Measurements from ENCODE around the gene PLK3. TPM values are rescaled to one million over a fixed set of nuclear protein-coding genes. Genes with fewer than 3 reads are reported as not detected.

Gene PLK3
- total RNA-seq = 24.3 TPM
- polyA plus RNA-seq (ENCODE audit: insufficient read depth, low read depth, low replicate concordance) = 4.4 TPM
- long read RNA-seq, donor 1 = 0 reads
- long read RNA-seq, donor 2, partial matches to known transcripts = 0 of 1 reads
- long read RNA-seq, donor 2, other reads (novel, unspliced or antisense) = 0 of 1 reads
- long read RNA-seq, donor 3 = 0 reads
- long read RNA-seq, donor 4 = 0 reads
- long read RNA-seq, donor 5 = 0 reads
- long read RNA-seq, donor 6 = 0 reads
- long read RNA-seq, donor 7, transcript PLK3-201 (15 exons, 2,492 nt) = major isoform, 14 of 25 reads
- long read RNA-seq, donor 7, partial matches to known transcripts = 4 of 25 reads
- long read RNA-seq, donor 7, other reads (novel, unspliced or antisense) = 7 of 25 reads
- long read RNA-seq, donor 8 = 0 reads
- long read RNA-seq, donor 9 = 0 reads
- long read RNA-seq, donor 10 = 0 reads

DNA sequence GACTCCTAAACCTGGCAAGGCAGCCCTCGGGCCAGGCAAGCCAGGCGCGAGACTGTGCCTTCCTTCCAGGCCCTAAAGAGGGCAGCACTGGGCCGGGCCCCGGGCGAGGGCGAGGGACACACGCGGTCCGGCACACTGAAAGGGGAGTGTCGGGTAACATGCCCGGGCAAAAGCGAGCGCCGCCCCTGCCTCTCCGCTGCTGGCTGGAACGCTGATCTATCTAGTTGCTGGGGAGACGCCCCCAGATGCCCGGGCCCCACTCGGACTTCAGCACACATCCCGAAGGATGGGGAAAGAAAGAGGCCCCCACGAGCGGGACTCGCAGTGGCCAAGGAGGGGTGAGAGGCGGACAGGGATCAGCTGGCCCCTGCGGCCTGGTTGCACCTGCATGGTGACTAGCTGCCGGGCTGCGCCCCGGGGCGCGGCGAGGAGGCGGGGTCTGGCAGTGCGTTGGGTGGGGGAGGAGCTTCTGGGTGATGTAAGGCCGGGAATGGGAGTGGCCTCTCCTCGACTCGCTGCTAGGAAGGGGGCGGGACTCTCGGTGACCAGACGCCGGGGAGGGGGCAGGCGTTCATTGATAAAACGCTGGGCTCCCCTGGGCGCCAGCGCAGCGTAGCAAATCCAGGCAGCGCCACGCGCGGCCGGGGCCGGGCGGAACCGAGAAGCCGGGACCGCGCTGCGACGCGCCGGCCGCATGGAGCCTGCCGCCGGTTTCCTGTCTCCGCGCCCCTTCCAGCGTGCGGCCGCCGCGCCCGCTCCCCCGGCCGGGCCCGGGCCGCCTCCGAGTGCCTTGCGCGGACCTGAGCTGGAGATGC, at the start of gene PLK3:
Gene PLK3 (plus strand): TSS at position 608 of the 815 bp plus-strand sequence. CDS start 87 bp downstream, at position 695.
- FAIRE-seq (peak; percentile 41), DNase-seq (peak; percentile 98 to 99 (median 99))
- TF ChIP-seq, protein P1, sequence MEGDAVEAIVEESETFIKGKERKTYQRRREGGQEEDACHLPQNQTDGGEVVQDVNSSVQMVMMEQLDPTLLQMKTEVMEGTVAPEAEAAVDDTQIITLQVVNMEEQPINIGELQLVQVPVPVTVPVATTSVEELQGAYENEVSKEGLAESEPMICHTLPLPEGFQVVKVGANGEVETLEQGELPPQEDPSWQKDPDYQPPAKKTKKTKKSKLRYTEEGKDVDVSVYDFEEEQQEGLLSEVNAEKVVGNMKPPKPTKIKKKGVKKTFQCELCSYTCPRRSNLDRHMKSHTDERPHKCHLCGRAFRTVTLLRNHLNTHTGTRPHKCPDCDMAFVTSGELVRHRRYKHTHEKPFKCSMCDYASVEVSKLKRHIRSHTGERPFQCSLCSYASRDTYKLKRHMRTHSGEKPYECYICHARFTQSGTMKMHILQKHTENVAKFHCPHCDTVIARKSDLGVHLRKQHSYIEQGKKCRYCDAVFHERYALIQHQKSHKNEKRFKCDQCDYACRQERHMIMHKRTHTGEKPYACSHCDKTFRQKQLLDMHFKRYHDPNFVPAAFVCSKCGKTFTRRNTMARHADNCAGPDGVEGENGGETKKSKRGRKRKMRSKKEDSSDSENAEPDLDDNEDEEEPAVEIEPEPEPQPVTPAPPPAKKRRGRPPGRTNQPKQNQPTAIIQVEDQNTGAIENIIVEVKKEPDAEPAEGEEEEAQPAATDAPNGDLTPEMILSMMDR (IDR thresholded peaks at IDR 0.05; ENCODE audit: borderline replicate concordance, extremely low read depth, insufficient read depth) = peak; percentile 81
- Histone ChIP-seq H3K36me3 (ENCODE audit: control insufficient read depth in 2 of 3, insufficient read depth in 3 of 3, low read length in 3 of 3) (peaks cover 0 to 4% (median 2%) of the 10 kb centered on the region in 3 donors), H3K27ac (ENCODE audit: low read depth in 2 of 2, low read length in 2 of 2) (peak within 1 kb of the TSS; percentile 70 to 94), H3K9me3 (ENCODE audit: control insufficient read depth in 2 of 3, insufficient read depth in 1 of 3, low read length in 3 of 3) (no peaks in the 10 kb centered on the region), H3K4me3 (ENCODE audit: low read length in 3 of 3) (peak within 1 kb of the TSS; percentile 64 to 76 (median 65)), H3K4me1 (ENCODE audit: control insufficient read depth in 2 of 3, insufficient read depth in 2 of 3, low read depth in 1 of 3, low read length in 3 of 3) (peaks cover 0 to 15% (median 5%) of the 10 kb centered on the region in 3 donors), H3K9ac (ENCODE audit: low read length in 3 of 3) (peak within 1 kb of the TSS; percentile 40 to 82 (median 78)), H3K27me3 (ENCODE audit: control insufficient read depth, insufficient read depth, low read length) (no peaks in the 10 kb centered on the region)
- intact Hi-C loops (cut with DNase I) = no loop called here

DNA sequence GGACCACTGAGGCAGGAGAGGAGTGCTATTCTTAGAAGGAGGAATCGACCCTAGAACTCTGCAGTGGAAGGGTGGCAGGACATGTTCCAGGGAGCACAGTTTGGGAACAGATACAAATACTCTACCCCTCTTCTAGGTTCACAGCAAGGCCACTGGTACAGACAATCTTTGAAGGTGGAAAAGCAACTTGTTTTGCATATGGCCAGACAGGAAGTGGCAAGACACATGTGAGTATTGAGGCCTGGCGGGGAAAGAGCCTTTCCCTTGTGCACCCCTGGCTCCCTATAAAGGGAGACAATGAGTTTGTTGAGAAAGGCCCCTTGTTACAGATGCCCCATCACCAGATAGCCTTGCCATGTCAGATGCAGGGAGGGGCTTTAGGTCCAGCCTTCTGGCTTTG, 42.8 kb upstream of the PLK3 start:
- Histone ChIP-seq H3K27me3 (ENCODE audit: control insufficient read depth, insufficient read depth, low read length) (no peaks in the 10 kb centered on the region), H3K9me3 (ENCODE audit: control insufficient read depth in 2 of 3, insufficient read depth in 1 of 3, low read length in 3 of 3) (no peaks in the 10 kb centered on the region), H3K36me3 (ENCODE audit: control insufficient read depth in 2 of 3, insufficient read depth in 3 of 3, low read length in 3 of 3) (no peaks in the 10 kb centered on the region), H3K9ac (ENCODE audit: low read length in 3 of 3) (no peak overlapping the region), H3K4me3 (ENCODE audit: low read length in 3 of 3) (no peak overlapping the region), H3K4me1 (ENCODE audit: control insufficient read depth in 2 of 3, insufficient read depth in 2 of 3, low read depth in 1 of 3, low read length in 3 of 3) (no peaks in the 10 kb centered on the region), H3K27ac (ENCODE audit: low read depth in 2 of 2, low read length in 2 of 2) (no peak overlapping the region)
- intact Hi-C loops (cut with DNase I) = no loop called here
- FAIRE-seq = no peak
- TF ChIP-seq, protein P1 (IDR thresholded peaks at IDR 0.05; ENCODE audit: borderline replicate concordance, extremely low read depth, insufficient read depth) = no peak
- no peak for DNase-seq

DNA sequence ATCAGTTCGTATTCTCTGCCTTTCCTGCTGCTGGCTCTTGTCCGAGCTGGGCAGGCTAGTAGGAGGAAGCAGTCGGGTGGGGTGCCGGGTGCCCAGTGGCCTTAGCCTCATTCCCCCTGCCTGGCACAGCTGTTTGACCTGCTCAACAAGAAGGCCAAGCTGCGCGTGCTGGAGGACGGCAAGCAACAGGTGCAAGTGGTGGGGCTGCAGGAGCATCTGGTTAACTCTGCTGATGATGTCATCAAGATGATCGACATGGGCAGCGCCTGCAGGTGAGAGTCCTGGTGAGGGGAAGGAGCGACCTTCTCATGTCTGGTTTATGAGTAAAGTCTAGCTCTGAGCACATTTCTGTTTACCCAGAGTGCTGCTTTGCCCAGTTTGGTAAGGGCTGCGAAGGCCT, 41.1 kb upstream of the PLK3 start:
- no peaks in the 10 kb centered on the region for H3K36me3 ChIP-seq (ENCODE audit: control insufficient read depth in 2 of 3, insufficient read depth in 3 of 3, low read length in 3 of 3)
- FAIRE-seq = no peak

More for the DNA sequence above, 41.1 kb upstream of the PLK3 start:
- H3K27ac ChIP-seq (ENCODE audit: low read depth in 2 of 2, low read length in 2 of 2) = no peak overlapping the region
- no peak for DNase-seq
- no peaks in the 10 kb centered on the region for H3K27me3 ChIP-seq (ENCODE audit: control insufficient read depth, insufficient read depth, low read length)
- intact Hi-C loops (cut with DNase I) = no loop called here
- H3K9ac ChIP-seq (ENCODE audit: low read length in 3 of 3) = no peak overlapping the region
- H3K4me3 ChIP-seq (ENCODE audit: low read length in 3 of 3) = no peak overlapping the region
- no peaks in the 10 kb centered on the region for H3K9me3 ChIP-seq (ENCODE audit: control insufficient read depth in 2 of 3, insufficient read depth in 1 of 3, low read length in 3 of 3)
- no peaks in the 10 kb centered on the region for H3K4me1 ChIP-seq (ENCODE audit: control insufficient read depth in 2 of 3, insufficient read depth in 2 of 3, low read depth in 1 of 3, low read length in 3 of 3)
- TF ChIP-seq, protein P1 (IDR thresholded peaks at IDR 0.05; ENCODE audit: borderline replicate concordance, extremely low read depth, insufficient read depth) = no peak

Data from kidney (tissue), 22 donors.